Activated naive CD8-positive, alpha-beta T cell treated with anti-CD3 and anti-CD28 coated beads, Interleukin-2, amount 10 ng/mL, durations not matched to agents 7 days and 5 days (primary cell): ENCODE results near the gene CYB561D2. TPM values are rescaled to one million over a fixed set of nuclear protein-coding genes. Genes with fewer than 3 reads are reported as not detected.
"Not testable (repeated sequence)": the region's sequence is repeated elsewhere in the genome, so short reads cannot be mapped to it uniquely, and the experiment has no call there.

ENCODE experiments used
- ATAC-seq: fragments of 150-1000 bp; cut with Tn5 transposase; one replicate; pipeline ENCODE4 v1.10.0; 2021; ENCODE audit warnings: low read depth, moderate library complexity
- POLR2A ChIA-PET: fragments of 350-600 bp; sonication (Branson Sonifier 250); formaldehyde crosslinking; loops from one replicate; lab custom pipeline; 2021; ENCODE audit warnings: antibody characterized with exemption; lab: Charles Lee
- DNase-seq: peaks from one replicate; pipeline ENCODE4 v3.0.0; 2021
- H3K27ac Mint-ChIP-seq: one replicate; pipeline ENCODE4 v1.8.0; 2022; ENCODE audit warnings: mild to moderate bottlenecking, mixed read lengths
- H3K27me3 Mint-ChIP-seq: one replicate; pipeline ENCODE4 v1.8.0; 2022; ENCODE audit warnings: mild to moderate bottlenecking, moderate library complexity, mixed read lengths
- H3K36me3 Mint-ChIP-seq: one replicate; pipeline ENCODE4 v1.8.0; 2021; ENCODE audit warnings: mild to moderate bottlenecking, mixed read lengths
- H3K4me1 Mint-ChIP-seq: one replicate; pipeline ENCODE4 v1.8.0; 2021; ENCODE audit warnings: mixed read lengths
- H3K4me3 Mint-ChIP-seq: one replicate; pipeline ENCODE4 v1.8.0; 2022; ENCODE audit warnings: mild to moderate bottlenecking, moderate library complexity, mixed read lengths
- H3K9me3 Mint-ChIP-seq: one replicate; pipeline ENCODE4 v1.8.0; 2021; ENCODE audit warnings: mixed read lengths
- total RNA-seq, 2 experiments: library from RNA; stranded (reverse); gene quantifications; one replicate each; pipeline ENCODE4 v1.2.3, GENCODE V29; 2021

CYB561D2 gene, protein sequence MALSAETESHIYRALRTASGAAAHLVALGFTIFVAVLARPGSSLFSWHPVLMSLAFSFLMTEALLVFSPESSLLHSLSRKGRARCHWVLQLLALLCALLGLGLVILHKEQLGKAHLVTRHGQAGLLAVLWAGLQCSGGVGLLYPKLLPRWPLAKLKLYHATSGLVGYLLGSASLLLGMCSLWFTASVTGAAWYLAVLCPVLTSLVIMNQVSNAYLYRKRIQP
- 10 to 100 TPM; 35.0 to 38.9 TPM for total RNA-seq

DNA sequence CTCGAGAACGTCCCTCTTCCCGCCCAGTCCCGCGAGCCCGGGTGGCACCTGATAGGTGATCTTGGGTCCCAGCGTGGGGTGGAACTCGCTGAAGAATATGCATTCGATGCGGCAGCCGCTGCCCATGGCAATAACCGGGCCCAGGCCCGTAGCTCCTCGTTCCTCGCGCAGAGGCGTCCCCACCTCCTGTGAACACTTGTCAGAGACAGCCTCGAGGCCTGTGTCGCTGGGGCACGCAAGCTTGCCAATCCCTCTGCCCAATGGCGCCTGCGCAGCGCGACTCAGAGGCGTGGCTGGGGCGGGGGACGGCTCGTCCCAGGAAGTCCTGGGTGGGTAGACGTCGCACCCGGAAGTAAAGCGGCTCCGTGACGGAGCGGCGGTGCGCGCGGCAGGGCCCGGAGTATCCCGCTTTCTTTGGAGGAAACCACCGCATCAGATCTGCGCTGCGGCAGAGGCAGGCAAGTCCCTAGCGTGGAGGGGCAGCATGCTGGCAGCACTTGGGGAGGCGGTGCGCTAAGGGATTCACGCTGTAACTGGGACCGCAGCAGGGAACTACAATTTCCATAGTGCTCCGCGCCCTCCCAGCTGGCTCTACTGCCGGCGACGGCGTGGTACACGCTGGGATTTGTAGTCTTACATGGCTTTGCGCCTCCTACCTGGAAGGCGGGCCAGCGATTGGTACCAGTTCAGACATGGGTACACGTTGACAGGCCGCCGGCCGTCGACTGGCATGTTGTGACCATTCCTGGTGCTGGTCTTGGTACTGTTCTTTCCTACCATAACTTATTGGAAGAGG is at the start of gene CYB561D2, which contains the start of gene NPRL2:
Gene CYB561D2 (plus strand): TSS at position 336 of the 796 bp plus-strand sequence. CDS start 572 bp downstream, outside the sequence.
Gene NPRL2 (minus strand): TSS at position 249 of the 796 bp plus-strand sequence. CDS start 123 bp downstream, at position 126.
- no peaks in the 10 kb centered on the region for H3K27me3 Mint-ChIP-seq
- ATAC-seq: peak; percentile 90
- H3K9me3 Mint-ChIP-seq: no peaks in the 10 kb centered on the region
- POLR2A ChIA-PET: interaction anchor here (0.6 to 7.0 kb wide), 19 partner anchors 9 to 260 kb away, joined by 3 to 110 read pairs (median 8); partner anchors contain the start of genes C3orf18, CISH, HEMK1 and HYAL3
- peak; percentile 99 for DNase-seq
- peak within 1 kb of the TSS; percentile 90 for H3K4me3 Mint-ChIP-seq
- peaks cover 14% of the 10 kb centered on the region for H3K36me3 Mint-ChIP-seq
- H3K4me1 Mint-ChIP-seq: peaks cover 46% of the 10 kb centered on the region
- peak within 1 kb of the TSS; percentile 93 for H3K27ac Mint-ChIP-seq

DNA sequence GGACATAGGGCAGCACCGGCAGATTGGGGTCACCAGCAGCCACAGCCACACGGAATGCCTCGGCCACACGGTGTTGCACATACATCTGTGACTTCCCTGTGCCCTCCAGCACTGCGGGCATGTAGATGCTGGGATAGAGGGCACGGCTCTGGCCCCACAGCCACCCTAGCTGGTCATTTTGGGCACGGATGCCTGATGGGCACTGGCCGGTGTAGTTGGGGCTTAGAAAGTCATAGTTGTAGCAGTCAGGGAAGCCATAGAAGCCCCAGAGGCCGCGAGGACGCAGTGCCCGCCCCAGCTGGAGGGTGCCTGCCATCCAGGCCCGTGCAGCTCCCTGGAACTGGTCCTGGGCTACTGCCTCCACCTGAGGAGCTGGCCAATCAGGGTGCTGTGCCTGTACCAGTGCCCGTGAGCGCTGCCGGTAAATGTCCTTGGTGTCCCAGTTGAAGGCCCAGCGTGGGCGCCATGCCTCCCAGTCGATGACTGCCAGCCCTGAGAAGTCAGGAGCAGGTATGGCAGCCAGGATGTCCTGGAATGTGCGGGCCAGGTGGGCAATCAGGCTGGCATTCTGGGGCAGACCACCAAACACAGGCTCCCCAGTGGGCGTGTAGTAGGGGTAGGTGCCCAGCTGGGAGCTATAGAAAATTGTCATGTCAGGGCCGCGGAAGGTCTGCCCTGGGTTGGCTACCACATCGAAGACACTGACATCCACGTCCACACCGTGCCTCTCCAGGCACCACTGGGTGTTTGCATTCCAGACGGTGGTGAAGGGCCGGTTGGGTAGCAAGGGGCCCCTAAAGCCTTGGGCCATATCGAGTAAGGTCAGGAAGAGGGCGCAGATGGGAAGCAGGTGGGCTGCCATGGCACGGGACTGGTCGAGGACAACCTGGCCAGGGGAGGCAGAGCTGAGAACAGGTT is 48.3 kb upstream of the CYB561D2 start:
- POLR2A ChIA-PET: interaction anchor here (0.7 to 0.9 kb wide), 2 partner anchors 12 to 980 kb away, joined by 3 to 4 read pairs; no protein-coding TSS in a partner anchor
- peaks cover 18% of the 10 kb centered on the region for H3K4me1 Mint-ChIP-seq
- no peaks in the 10 kb centered on the region for H3K9me3 Mint-ChIP-seq
- no peak for DNase-seq
- no peaks in the 10 kb centered on the region for H3K27me3 Mint-ChIP-seq
- H3K4me3 Mint-ChIP-seq: no peak overlapping the region
- H3K36me3 Mint-ChIP-seq: no peaks in the 10 kb centered on the region
- no peak overlapping the region for H3K27ac Mint-ChIP-seq
- no peak for ATAC-seq

DNA sequence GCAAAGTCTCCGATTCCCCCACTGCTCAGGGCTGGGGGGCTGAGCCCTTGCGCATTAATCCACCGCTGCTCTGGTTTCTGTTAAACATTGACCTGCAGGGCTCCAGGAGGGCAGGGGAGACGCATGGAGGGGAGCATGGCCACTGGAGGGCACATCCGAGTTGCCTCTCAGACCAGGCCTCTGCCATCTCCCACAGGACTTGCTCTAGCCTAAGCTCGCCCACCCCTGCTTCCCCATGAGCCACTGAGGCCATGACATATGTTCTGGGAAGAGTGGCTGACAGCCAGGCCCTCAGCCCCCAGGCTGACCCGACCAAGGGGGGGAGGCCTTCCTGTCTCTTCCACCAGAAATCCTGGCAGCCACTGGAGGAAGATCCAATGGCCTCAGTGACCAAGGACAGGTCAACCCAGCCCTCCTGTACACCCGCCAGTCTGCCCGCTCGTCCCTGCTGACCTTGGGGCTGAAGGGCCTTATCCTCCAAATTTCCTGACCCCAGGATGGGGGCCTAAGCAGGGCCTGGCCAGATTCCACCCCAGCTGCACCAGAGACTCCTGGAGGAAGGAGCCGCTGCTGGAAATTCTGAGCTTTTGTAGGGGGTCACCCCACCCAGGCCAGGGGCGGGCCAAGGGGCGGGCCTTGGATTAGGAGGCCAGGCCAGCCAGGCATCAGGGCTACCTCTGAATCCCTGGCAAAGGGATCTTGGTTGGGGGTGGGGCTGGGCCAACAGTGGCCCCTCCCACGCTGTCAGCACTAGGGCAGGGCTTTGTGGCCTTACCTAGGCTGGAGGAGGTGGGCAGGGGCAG is 47.4 kb upstream of the CYB561D2 start, which contains the start of gene HYAL1:
Gene HYAL1 (minus strand): TSS at position 562 of the 803 bp plus-strand sequence. CDS start 618 bp downstream, outside the sequence.
- Mint-ChIP-seq H3K36me3 (no peaks in the 10 kb centered on the region), H3K27ac (no peak within 1 kb of the TSS), H3K4me1 (peaks cover 10% of the 10 kb centered on the region), H3K4me3 (no peak within 1 kb of the TSS), H3K27me3 (no peaks in the 10 kb centered on the region), H3K9me3 (no peaks in the 10 kb centered on the region)
- POLR2A ChIA-PET: no interaction called here
- DNase-seq (no peak), ATAC-seq (no peak)

DNA sequence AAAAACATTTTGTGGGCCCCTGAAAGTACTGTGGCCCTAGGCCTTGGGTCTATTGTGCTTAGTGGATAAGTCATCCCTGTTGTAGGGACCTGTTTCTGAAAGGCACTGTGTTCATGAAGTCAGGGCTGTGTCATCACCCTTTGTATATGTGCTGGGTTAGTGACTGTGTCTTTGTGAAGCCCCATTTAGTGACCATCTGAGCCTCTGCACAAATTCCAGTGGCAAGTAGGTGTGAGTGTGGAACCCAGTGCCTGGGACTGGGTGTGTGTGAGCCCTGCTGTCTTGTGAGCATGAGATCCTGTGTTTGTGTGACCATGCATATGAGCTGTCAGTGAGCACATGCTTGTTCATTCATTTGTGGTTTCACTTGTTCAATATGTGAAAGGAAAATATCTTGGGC is 46.1 kb upstream of the CYB561D2 start:
- H3K27ac Mint-ChIP-seq: no peak overlapping the region
- H3K4me3 Mint-ChIP-seq: no peak overlapping the region
- H3K36me3 Mint-ChIP-seq: no peaks in the 10 kb centered on the region
- H3K27me3 Mint-ChIP-seq: no peaks in the 10 kb centered on the region
- no peaks in the 10 kb centered on the region for H3K9me3 Mint-ChIP-seq
- peaks cover 9% of the 10 kb centered on the region for H3K4me1 Mint-ChIP-seq
- DNase-seq (no peak), ATAC-seq (no peak)
- POLR2A ChIA-PET: no interaction called here

DNA sequence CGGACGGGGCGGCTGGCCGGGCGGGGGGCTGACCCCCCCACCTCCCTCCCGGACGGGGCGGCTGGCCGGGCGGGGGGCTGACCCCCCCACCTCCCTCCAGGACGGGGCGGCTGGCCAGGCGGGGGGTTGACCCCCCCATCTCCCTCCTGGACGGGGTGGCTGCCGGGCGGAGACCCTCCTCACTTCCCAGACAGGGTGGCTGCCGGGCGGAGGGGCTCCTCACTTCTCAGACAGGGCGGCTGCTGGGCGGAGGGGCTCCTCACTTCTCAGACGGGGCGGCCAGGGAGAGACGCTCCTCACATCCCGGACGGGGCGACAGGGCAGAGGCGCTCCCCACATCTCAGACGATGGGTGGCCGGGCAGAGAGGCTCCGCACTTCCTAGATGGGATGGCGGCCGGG is 38.6 kb upstream of the CYB561D2 start:
- ATAC-seq, H3K27ac Mint-ChIP-seq, DNase-seq, H3K4me3 Mint-ChIP-seq, H3K27me3 Mint-ChIP-seq, POLR2A ChIA-PET, H3K36me3 Mint-ChIP-seq, H3K9me3 Mint-ChIP-seq: not testable (repeated sequence)
- H3K4me1 Mint-ChIP-seq: peaks cover 13% of the 10 kb centered on the region

DNA sequence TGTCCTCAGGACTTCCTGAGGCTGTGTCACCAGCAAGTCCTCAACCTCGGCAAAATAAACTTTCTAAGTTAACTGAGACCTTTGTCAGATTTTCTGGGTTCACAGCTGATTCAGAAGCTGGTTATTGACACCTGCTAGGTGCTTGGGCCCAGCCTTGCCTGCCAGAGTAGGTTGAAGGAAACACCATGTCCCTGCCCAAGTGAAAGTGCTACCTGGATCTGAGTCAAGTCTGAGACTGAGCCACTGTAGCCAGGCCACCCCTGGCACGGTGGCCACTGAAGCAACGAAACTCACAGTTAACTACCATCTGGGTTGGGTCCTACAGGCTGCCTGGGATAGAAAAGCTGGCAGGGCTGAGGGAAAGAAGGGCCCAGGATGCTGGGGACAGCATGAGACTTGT is 36.3 kb upstream of the CYB561D2 start:
- no peaks in the 10 kb centered on the region for H3K9me3 Mint-ChIP-seq
- no peak overlapping the region for H3K27ac Mint-ChIP-seq
- DNase-seq (no peak), ATAC-seq (no peak)
- POLR2A ChIA-PET: interaction anchor here (1.0 to 3.5 kb wide), 3 partner anchors 12 to 23 kb away, joined by 3 to 17 read pairs (median 10); partner anchors contain the start of genes HYAL3 and NAA80
- H3K27me3 Mint-ChIP-seq: no peaks in the 10 kb centered on the region
- H3K4me1 Mint-ChIP-seq: peaks cover 21% of the 10 kb centered on the region
- H3K4me3 Mint-ChIP-seq: no peak overlapping the region
- peaks cover 5% of the 10 kb centered on the region for H3K36me3 Mint-ChIP-seq

DNA sequence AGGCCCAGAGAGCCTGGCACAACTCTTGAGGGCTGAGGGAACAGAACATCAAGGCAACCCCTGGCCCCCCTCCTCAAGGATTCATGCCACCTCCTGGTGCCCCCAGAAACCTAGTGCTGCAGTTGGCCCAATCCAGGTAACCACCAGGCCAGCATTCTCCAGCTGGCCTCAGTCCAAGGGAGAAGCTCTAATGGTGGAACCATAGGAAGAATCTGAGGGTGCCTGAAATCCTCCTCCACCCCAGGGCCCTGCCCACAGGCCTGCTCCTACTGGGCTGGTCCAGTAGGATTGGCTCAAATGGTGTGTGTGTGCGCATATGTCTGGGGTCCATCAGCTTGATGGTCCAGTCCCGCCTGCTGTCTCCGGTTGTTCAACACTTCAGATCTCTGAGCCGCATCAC is 35.8 kb upstream of the CYB561D2 start:
- Mint-ChIP-seq H3K36me3 (peaks cover 6% of the 10 kb centered on the region), H3K27me3 (no peaks in the 10 kb centered on the region), H3K27ac (no peak overlapping the region), H3K4me1 (peaks cover 21% of the 10 kb centered on the region), H3K4me3 (no peak overlapping the region), H3K9me3 (no peaks in the 10 kb centered on the region)
- POLR2A ChIA-PET: interaction anchor here (1.2 to 3.5 kb wide), 3 partner anchors 13 to 23 kb away, joined by 5 to 17 read pairs (median 10); partner anchors contain the start of genes HYAL3, NAA80 and TUSC2
- ATAC-seq (no peak), DNase-seq (no peak)

DNA sequence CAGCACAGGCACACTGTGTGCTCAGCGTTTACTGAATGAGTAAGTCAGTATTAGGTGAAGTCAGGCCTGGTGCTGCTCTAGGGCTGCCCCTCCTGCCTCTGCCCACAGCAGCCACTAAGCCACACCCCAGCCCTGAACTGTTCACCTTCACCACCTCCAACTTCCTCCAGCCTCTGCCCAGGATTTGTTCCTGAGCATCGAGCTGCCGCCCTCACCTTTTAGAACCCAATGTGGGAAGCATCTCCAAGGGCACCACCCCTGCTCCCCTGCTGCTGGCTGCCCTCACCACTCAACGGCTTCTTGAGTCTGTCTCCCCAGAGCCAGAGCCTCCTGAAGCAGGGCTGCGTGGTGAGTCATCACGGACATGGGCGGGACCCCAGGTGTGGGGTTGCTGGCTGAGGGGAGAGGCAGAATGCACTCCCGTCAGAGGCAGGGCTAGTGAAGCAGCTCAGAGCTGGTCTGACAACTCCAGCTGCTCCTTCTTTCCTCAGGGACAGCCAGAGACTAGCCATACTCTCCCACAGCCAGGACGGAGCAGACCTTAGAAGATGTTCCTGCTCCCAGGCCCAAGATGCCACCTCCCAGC is 33.9 kb upstream of the CYB561D2 start:
- peaks cover 6% of the 10 kb centered on the region for H3K36me3 Mint-ChIP-seq
- peaks cover 24% of the 10 kb centered on the region for H3K4me1 Mint-ChIP-seq
- peak overlapping the region; percentile 88 for H3K27ac Mint-ChIP-seq
- POLR2A ChIA-PET: interaction anchor here (0.8 to 3.5 kb wide), 8 partner anchors 11 to 295 kb away, joined by 3 to 17 read pairs (median 3); partner anchors contain the start of genes CISH, CYB561D2, HYAL3 and IFRD2
- peak; percentile 70 for ATAC-seq
- no peaks in the 10 kb centered on the region for H3K9me3 Mint-ChIP-seq
- peak; percentile 68 for DNase-seq
- H3K4me3 Mint-ChIP-seq: peak overlapping the region; percentile 76
- H3K27me3 Mint-ChIP-seq: no peaks in the 10 kb centered on the region

DNA sequence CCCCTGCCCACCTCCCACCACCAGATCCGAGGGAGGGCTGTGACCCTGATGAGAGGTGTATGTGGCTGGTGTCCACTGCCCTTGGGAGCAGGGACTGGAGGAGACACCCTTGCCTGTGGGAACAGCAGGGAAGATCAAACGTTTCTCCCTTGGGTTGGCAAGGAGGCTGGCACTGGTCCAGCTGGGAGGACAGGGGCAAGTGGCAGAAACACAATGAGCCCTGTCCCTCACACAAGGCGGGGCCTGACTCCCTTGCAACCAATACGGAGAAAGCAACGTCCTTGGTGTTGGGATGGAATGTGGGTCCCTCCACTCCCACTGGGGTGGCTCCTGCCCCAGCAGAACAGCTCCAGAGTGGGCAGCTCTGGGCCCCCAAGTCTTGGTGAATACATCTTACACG is 33.4 kb upstream of the CYB561D2 start:
- Mint-ChIP-seq H3K27ac (peak overlapping the region; percentile 88), H3K27me3 (no peaks in the 10 kb centered on the region), H3K4me3 (no peak overlapping the region), H3K9me3 (no peaks in the 10 kb centered on the region), H3K36me3 (peaks cover 6% of the 10 kb centered on the region), H3K4me1 (peaks cover 24% of the 10 kb centered on the region)
- POLR2A ChIA-PET: interaction anchor here (0.6 to 3.5 kb wide), 11 partner anchors 10 to 295 kb away, joined by 3 to 17 read pairs (median 3); partner anchors contain the start of genes CISH, CYB561D2, HYAL3 and IFRD2
- no peak for ATAC-seq
- no peak for DNase-seq

DNA sequence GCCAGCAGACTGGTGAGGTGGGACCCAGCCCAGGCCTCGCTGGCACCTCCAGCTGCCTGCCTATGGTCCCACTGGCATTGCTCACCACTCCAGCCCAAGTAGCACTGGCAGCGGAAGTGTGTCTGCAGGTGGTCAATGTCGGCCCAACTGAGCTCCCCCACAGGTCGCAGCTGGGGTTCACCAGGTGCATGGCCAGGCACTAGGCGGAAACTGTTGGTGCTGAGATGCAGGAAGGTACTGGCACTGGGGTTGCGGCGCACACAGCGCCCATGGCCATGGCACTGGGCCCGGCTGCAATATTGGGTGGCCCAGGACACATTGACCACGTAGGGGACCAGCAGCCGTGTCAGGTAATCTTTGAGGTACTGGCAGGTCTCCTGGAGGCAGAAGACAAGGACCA is 32.5 kb upstream of the CYB561D2 start:
- Mint-ChIP-seq H3K4me3 (no peak overlapping the region), H3K36me3 (peaks cover 6% of the 10 kb centered on the region), H3K4me1 (peaks cover 25% of the 10 kb centered on the region), H3K27ac (no peak overlapping the region), H3K9me3 (no peaks in the 10 kb centered on the region), H3K27me3 (no peaks in the 10 kb centered on the region)
- POLR2A ChIA-PET: interaction anchor here (0.5 to 1.6 kb wide), 4 partner anchors 10 to 309 kb away, joined by 3 to 5 read pairs (median 4); partner anchors contain the start of genes CYB561D2, NPRL2 and TUSC2
- DNase-seq (no peak), ATAC-seq (no peak)

DNA sequence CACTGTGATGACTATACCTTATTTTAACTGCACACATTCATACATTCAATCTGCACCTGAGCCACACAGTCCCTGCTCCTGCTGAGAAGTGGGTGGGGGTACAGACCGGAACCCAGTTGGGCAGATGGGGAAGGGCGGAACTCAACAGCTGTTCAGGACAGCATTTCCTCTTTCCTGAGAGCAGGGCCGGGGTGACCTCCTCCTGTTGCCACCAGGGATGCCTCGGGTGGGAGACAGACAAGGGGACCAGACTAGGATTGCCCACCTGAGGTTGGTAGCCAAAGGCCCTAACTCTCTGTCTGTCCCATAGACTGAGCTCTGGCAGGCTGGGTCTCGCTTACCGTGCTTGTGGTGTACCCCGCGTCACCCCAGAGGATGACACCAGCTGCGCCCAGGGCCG is 32.0 kb upstream of the CYB561D2 start:
- H3K9me3 Mint-ChIP-seq: no peaks in the 10 kb centered on the region
- no peak overlapping the region for H3K27ac Mint-ChIP-seq
- DNase-seq (no peak), ATAC-seq (no peak)
- peaks cover 6% of the 10 kb centered on the region for H3K36me3 Mint-ChIP-seq
- no peaks in the 10 kb centered on the region for H3K27me3 Mint-ChIP-seq
- POLR2A ChIA-PET: interaction anchor here (0.5 to 1.6 kb wide), 4 partner anchors 19 to 308 kb away, joined by 3 to 4 read pairs (median 4); partner anchors contain the start of genes CYB561D2, HYAL3, NAA80 and NPRL2
- no peak overlapping the region for H3K4me3 Mint-ChIP-seq
- H3K4me1 Mint-ChIP-seq: peaks cover 25% of the 10 kb centered on the region
